NCI-H2081 treated with DMSO at 0.1 percent for 48 hours (cell line): ENCODE measurements around the gene RPLP2.
A peak's percentile ranks its signal among the peaks of the same experiment; 100 is the strongest.

Source experiments
- DNase-seq: peaks from one replicate; lab custom pipeline; 2025; lab: John Stamatoyannopoulos, UW

The RPLP2 gene

GRCh38 chr11:791658-792534 lies 17.9 kb upstream of the RPLP2 start:
- no peak for DNase-seq

- no peak for DNase-seq
Measured at GRCh38 chr11:792535-792821, 17.3 kb upstream of the RPLP2 start.

GRCh38 chr11:792873-793272 lies 16.9 kb upstream of the RPLP2 start:
- DNase-seq, result no peak

GRCh38 chr11:793556-793955 lies 16.2 kb upstream of the RPLP2 start:
- DNase-seq, result no peak

GRCh38 chr11:794013-794765 lies 15.6 kb upstream of the RPLP2 start:
- no peak for DNase-seq

GRCh38 chr11:794766-795633 lies 14.8 kb upstream of the RPLP2 start:
- DNase-seq, result no peak

- no peak for DNase-seq
Measured at GRCh38 chr11:795634-796564, 13.9 kb upstream of the RPLP2 start.

- no peak for DNase-seq
Measured at GRCh38 chr11:796565-797295, 13.0 kb upstream of the RPLP2 start.

GRCh38 chr11:797296-798092 lies 12.3 kb upstream of the RPLP2 start:
- DNase-seq, result peak; percentile 35

- DNase-seq, result no peak
Measured at GRCh38 chr11:798093-798713, 11.6 kb upstream of the RPLP2 start, which contains the start of gene SLC25A22. Gene SLC25A22, minus strand, starts transcription at chr11:798281. Its CDS starts 3,275 bp downstream, at chr11:795006.

GRCh38 chr11:799641-800316 lies 10.0 kb upstream of the RPLP2 start:
- DNase-seq, result no peak

- no peak for DNase-seq
Measured at GRCh38 chr11:800473-800872, 9.3 kb upstream of the RPLP2 start.

GRCh38 chr11:801097-801780 lies 8.5 kb upstream of the RPLP2 start:
- DNase-seq, result no peak

- DNase-seq, result no peak
Measured at GRCh38 chr11:802018-802617, 7.6 kb upstream of the RPLP2 start.

- no peak for DNase-seq
Measured at GRCh38 chr11:802693-803466, 6.9 kb upstream of the RPLP2 start.

GRCh38 chr11:803467-803742 lies 6.4 kb upstream of the RPLP2 start:
- no peak for DNase-seq
